HPDE6-E6E7 (cell line): ENCODE measurements around the gene VAMP2.

ENCODE experiments used
- DNase-seq: peaks from one replicate; pipeline ENCODE4 v3.0.0; 2011; ENCODE audit warnings: missing footprints; ENCODE audit errors: extremely low spot score

Gene VAMP2

GRCh38 chr17:8155231-8155995 is 7.3 kb downstream of the VAMP2 start:
- DNase-seq = no peak

GRCh38 chr17:8154608-8155155 is 8.1 kb downstream of the VAMP2 start:
- no peak for DNase-seq

- peak; percentile 67 for DNase-seq
Measured at GRCh38 chr17:8153957-8154607, 8.7 kb downstream of the VAMP2 start.

- peak; percentile 78 for DNase-seq
Measured at GRCh38 chr17:8153525-8153956, 9.2 kb downstream of the VAMP2 start.

- DNase-seq = no peak
Measured at GRCh38 chr17:8153031-8153451, 9.7 kb downstream of the VAMP2 start.

- DNase-seq = peak; percentile 84
Measured at GRCh38 chr17:8152112-8152775, 10.5 kb downstream of the VAMP2 start, which contains the start of gene PER1. PER1 (minus strand) TSS chr17:8152404; CDS start chr17:8150706, 1,698 bp downstream.

GRCh38 chr17:8151641-8152111 is 11.1 kb downstream of the VAMP2 start:
- DNase-seq = no peak

- DNase-seq = no peak
Measured at GRCh38 chr17:8151120-8151640, 11.6 kb downstream of the VAMP2 start.

- DNase-seq = no peak
Measured at GRCh38 chr17:8150194-8151119, 12.3 kb downstream of the VAMP2 start.

GRCh38 chr17:8149419-8150193 is 13.1 kb downstream of the VAMP2 start:
- DNase-seq = no peak

GRCh38 chr17:8148560-8148959 is 14.2 kb downstream of the VAMP2 start:
- DNase-seq = no peak

GRCh38 chr17:8147805-8148404 is 14.8 kb downstream of the VAMP2 start:
- DNase-seq = no peak

GRCh38 chr17:8147141-8147804 is 15.5 kb downstream of the VAMP2 start:
- DNase-seq = no peak

- DNase-seq = no peak
Measured at GRCh38 chr17:8146381-8147140, 16.2 kb downstream of the VAMP2 start.

- DNase-seq = no peak
Measured at GRCh38 chr17:8145811-8146210, 16.9 kb downstream of the VAMP2 start.

- DNase-seq = no peak
Measured at GRCh38 chr17:8144401-8145231, 18.1 kb downstream of the VAMP2 start.
